HL-60 (cell line): ENCODE measurements around the gene RGP1.

Experiments
- DNase-seq, 2 experiments: peaks; one replicate each; pipeline ENCODE4 v3.0.0-alpha.2; 2010 to 2020; ENCODE audit warnings: low read depth in 1 of 2, low spot score in 1 of 2
- H3K27ac ChIP-seq: fragments of 250-450 bp; sonication (Bioruptor Pico); replicated peaks from 2 replicates; pipeline ENCODE4 v1.5.1; 2020; ENCODE audit warnings: mild to moderate bottlenecking, moderate library complexity
- H3K27me3 ChIP-seq: fragments of 250-450 bp; sonication (Bioruptor Pico); 2 replicates; pipeline ENCODE4 v1.5.1; 2021; ENCODE audit warnings: mild to moderate bottlenecking, moderate library complexity; ENCODE audit not compliant: insufficient read depth, poor library complexity, severe bottlenecking
- H3K4me3 ChIP-seq: replicated peaks from 2 replicates; pipeline ENCODE4 v1.5.1; 2011; ENCODE audit warnings: mild to moderate bottlenecking, control low read depth, low read length; ENCODE audit not compliant: insufficient read depth
- CTCF ChIP-seq: IDR thresholded peaks from one replicate; pipeline ENCODE4 v1.5.1; 2011; ENCODE audit warnings: low read length, control low read depth, inconsistent platforms; ENCODE audit not compliant: insufficient read depth
- GABPA ChIP-seq: IDR thresholded peaks from 2 replicates; pipeline ENCODE4 v1.6.1; 2012; ENCODE audit warnings: low read depth
- POLR2AphosphoS5 ChIP-seq: IDR thresholded peaks from 2 replicates; pipeline ENCODE4 v1.6.1; 2012; ENCODE audit warnings: low read depth
- REST ChIP-seq: IDR thresholded peaks from 2 replicates; pipeline ENCODE4 v1.6.1; 2012; ENCODE audit warnings: low read depth; ENCODE audit not compliant: insufficient replicate concordance
- SPI1 ChIP-seq: IDR thresholded peaks from 2 replicates; pipeline ENCODE4 v1.6.1; 2012; ENCODE audit warnings: low read depth, mild to moderate bottlenecking, borderline replicate concordance

Gene RGP1

GRCh38 chr9:35711501-35712428, 37.3 kb upstream of the RGP1 start:
- Histone ChIP-seq H3K27ac (no peak overlapping the region), H3K27me3 (no peaks in the 10 kb centered on the region), H3K4me3 (no peak overlapping the region)
- no peak for DNase-seq
- TF ChIP-seq CTCF, result no peak
- no peak for TF ChIP-seq GABPA

GRCh38 chr9:35712762-35713400, 36.2 kb upstream of the RGP1 start:
- DNase-seq, result no peak
- TF ChIP-seq SPI1, result no peak
- TF ChIP-seq REST, result no peak
- TF ChIP-seq POLR2AphosphoS5, result no peak
- TF ChIP-seq GABPA, result no peak
- TF ChIP-seq CTCF, result no peak

DNA sequence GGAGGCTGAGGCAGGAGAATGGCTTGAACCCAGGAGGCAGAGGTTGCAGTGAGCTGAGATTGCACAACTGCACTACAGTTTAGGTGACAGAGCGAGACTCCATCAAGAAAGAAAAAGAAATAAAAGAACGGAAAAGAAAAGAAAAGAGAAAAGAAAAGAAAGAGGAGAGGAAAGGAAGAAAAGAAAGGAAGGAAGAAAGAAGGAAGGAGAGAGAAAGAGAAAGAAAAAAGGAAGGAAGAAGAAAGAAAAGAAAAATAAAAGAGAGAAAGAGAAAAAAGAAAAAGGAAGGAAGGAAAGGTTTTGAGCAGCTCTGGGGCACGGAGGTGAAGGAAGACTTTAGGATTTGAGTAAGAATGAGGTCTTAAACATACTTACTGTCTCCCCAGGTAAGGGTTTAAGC, 35.5 kb upstream of the RGP1 start:
- Histone ChIP-seq H3K4me3 (no peak overlapping the region), H3K27ac (no peak overlapping the region), H3K27me3 (no peaks in the 10 kb centered on the region)
- no peak for TF ChIP-seq REST
- TF ChIP-seq POLR2AphosphoS5, result no peak
- TF ChIP-seq SPI1, result no peak
- no peak for TF ChIP-seq CTCF
- DNase-seq, result no peak

More at GRCh38 chr9:35712762-35713400, 36.2 kb upstream of the RGP1 start:
- Histone ChIP-seq H3K27ac (no peak overlapping the region), H3K27me3 (no peaks in the 10 kb centered on the region), H3K4me3 (no peak overlapping the region)
